Prostate gland (tissue), 2 donors: ENCODE measurements around the gene TMEM60.

Experiments
- POLR2A ChIP-seq: fragments of 450-650 bp; IDR thresholded peaks from one replicate; pipeline ENCODE4 v1.6.1; 2016; ENCODE audit warnings: antibody characterized with exemption, mild to moderate bottlenecking
- POLR2AphosphoS5 ChIP-seq: sonication (generic); formaldehyde crosslinking; IDR thresholded peaks from one replicate; pipeline ENCODE4 v1.6.1; 2017; ENCODE audit warnings: antibody characterized with exemption
- TF ChIP-seq, protein P1 (sequence below), 4 experiments: fragments of 200-600 bp in 2 of 4; fragments of 450-650 bp in 2 of 4; sonication (generic) in 2 of 4; IDR thresholded peaks; 1 replicate in 3 of 4; 2 replicates in 1 of 4; pipeline ENCODE4 v1.5.1; 2016 to 2019; ENCODE audit warnings: antibody characterized with exemption in 4 of 4, mild to moderate bottlenecking in 2 of 4, moderate library complexity in 2 of 4

DNA sequence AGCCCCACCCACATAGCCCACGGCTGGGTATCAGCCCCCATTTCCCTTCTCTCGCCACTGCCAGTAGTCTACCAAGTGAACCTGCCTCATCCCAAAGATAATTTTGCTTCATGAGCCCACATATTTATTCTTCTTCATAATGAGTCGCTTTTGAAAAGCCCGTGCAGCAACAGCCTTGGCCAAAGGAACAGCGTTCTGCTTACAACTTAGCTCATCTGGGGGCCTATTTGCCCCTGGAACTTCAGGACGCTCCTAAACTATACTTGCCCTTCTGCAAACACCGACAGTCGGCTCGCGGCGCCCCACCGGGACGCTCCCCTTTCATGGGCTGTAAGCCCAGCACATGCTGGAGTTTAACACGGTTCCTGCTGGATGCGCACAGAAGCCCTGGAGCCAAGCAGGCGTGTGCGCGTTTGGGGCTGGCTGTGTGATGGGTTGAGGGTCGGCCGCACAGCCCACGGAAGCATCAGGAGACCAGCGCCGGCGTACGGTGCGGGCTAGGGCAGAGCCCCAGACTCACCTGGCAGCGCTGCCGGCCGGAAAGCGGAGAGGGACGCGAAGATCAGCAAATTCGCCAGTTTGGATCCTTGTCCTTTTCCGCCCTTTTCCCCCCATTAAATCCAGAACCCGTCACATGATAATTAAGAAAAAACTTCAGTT is 370 bp downstream of the TMEM60 start:
- TF ChIP-seq, protein P1, sequence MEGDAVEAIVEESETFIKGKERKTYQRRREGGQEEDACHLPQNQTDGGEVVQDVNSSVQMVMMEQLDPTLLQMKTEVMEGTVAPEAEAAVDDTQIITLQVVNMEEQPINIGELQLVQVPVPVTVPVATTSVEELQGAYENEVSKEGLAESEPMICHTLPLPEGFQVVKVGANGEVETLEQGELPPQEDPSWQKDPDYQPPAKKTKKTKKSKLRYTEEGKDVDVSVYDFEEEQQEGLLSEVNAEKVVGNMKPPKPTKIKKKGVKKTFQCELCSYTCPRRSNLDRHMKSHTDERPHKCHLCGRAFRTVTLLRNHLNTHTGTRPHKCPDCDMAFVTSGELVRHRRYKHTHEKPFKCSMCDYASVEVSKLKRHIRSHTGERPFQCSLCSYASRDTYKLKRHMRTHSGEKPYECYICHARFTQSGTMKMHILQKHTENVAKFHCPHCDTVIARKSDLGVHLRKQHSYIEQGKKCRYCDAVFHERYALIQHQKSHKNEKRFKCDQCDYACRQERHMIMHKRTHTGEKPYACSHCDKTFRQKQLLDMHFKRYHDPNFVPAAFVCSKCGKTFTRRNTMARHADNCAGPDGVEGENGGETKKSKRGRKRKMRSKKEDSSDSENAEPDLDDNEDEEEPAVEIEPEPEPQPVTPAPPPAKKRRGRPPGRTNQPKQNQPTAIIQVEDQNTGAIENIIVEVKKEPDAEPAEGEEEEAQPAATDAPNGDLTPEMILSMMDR (IDR thresholded peaks at IDR 0.05): no peak
- TF ChIP-seq POLR2A (peak; percentile 24), POLR2AphosphoS5 (no peak)
